A673 (cell line): Measurements from ENCODE around the gene ALDH16A1.

Source experiments
- CTCF ChIP-seq: fragments of 300-800, 200-600 bp; sonication (generic); conservative IDR thresholded peaks from 2 replicates; pipeline ENCODE4 v1.5.1; 2017; ENCODE audit warnings: low read depth, mild to moderate bottlenecking, antibody characterized with exemption, low read length, moderate library complexity, mixed read lengths
- EZH2 ChIP-seq: fragments of 200-600 bp; sonication (generic); IDR thresholded peaks from 2 replicates; pipeline ENCODE4 v1.6.1; 2017; ENCODE audit warnings: borderline replicate concordance, low read depth, mild to moderate bottlenecking, mixed read lengths, antibody characterized with exemption, low read length; ENCODE audit not compliant: poor library complexity, severe bottlenecking

- TF ChIP-seq EZH2 (no peak), CTCF (no peak)
Measured at GRCh38 chr19:49437231-49437630, 15.8 kb upstream of the ALDH16A1 start.
